Stomach (tissue), 9 donors: ENCODE results near the gene IRS2. TPM values are rescaled to one million over a fixed set of nuclear protein-coding genes. Genes with fewer than 3 reads are reported as not detected.
A peak's percentile ranks its signal among the peaks of the same experiment; 100 is the strongest.

Experiments
- DNase-seq, 2 donors: peaks; one replicate each; pipeline versions ENCODE4 v3.0.0 to v3.0.0-alpha.2; 2013 to 2019
- H3K27ac ChIP-seq, 5 donors: fragments of 200-600 bp in 4 of 5; sonication (generic) in 4 of 5; one replicate each; pipeline ENCODE4 v1.5.1; 2013 to 2019; ENCODE audit warnings: mild to moderate bottlenecking in 1 of 5, moderate library complexity in 1 of 5
- H3K27me3 ChIP-seq, 3 donors: fragments of 200-600 bp; sonication (generic); one replicate each; pipeline ENCODE4 v1.5.1; 2017 to 2019; ENCODE audit warnings: mixed run types in 1 of 3
- H3K36me3 ChIP-seq, 4 donors: fragments of 200-600 bp; sonication (generic); 1 replicate in 3 of 4; 2 replicates in 1 of 4; pipeline ENCODE4 v1.5.1; 2016 to 2019
- H3K4me1 ChIP-seq, 4 donors: fragments of 200-600 bp; sonication (generic); one replicate each; pipeline ENCODE4 v1.5.1; 2016 to 2019
- H3K4me3 ChIP-seq, 4 donors: fragments of 200-600 bp; sonication (generic) in 3 of 4; one replicate each; pipeline ENCODE4 v1.5.1; 2016 to 2019; ENCODE audit warnings: mild to moderate bottlenecking in 1 of 4
- H3K9me3 ChIP-seq, 4 donors: fragments of 200-600 bp; sonication (generic); one replicate each; pipeline ENCODE4 v1.5.1; 2016 to 2019
- CTCF ChIP-seq, 7 experiments: fragments of 450-650 bp in 4 of 7; fragments of 200-600 bp in 3 of 7; sonication (generic) in 3 of 7; IDR thresholded peaks; one replicate each; pipeline ENCODE4 v1.5.1; 2016 to 2019; ENCODE audit warnings: antibody characterized with exemption in 7 of 7, control low read depth in 2 of 7, mild to moderate bottlenecking in 1 of 7
- EP300 ChIP-seq: sonication (generic); formaldehyde crosslinking; IDR thresholded peaks from one replicate; pipeline ENCODE4 v1.6.1; 2017; ENCODE audit warnings: antibody characterized with exemption
- POLR2A ChIP-seq, 4 donors: fragments of 450-650 bp; IDR thresholded peaks; one replicate each; pipeline ENCODE4 v1.6.1; 2016; ENCODE audit warnings: antibody characterized with exemption in 4 of 4, control low read depth in 2 of 4, mild to moderate bottlenecking in 1 of 4, moderate library complexity in 1 of 4
- POLR2AphosphoS5 ChIP-seq, 3 donors: sonication (generic); formaldehyde crosslinking; IDR thresholded peaks; one replicate each; pipeline ENCODE4 v1.6.1; 2016; ENCODE audit warnings: antibody characterized with exemption in 3 of 3
- WGBS, 5 donors: extraction: QIAGEN DNeasy Blood & Tissue Kit in 3 of 5; methylation state at CpG; one replicate each; pipeline versions ENCODE4 v1.1.5 to v1.1.7; 2013 to 2018; 5-methylcytosine and 5-hydroxymethylcytosine counted together
- intact Hi-C: fragments of 100-400 bp; cut with DNase I; formaldehyde crosslinking; loops from one replicate; pipeline ENCODE4 v1.15.1; 2023; ENCODE audit warnings: low total_unique reads
- polyA plus RNA-seq, 3 donors: library from polyadenylated mRNA; stranded (reverse); fragments of 200-250 nt; gene quantifications; one replicate each; pipeline ENCODE4 v1.2.3, GENCODE V29; 2013
- total RNA-seq, 5 donors: library from RNA; depleted of rRNA; stranded (reverse); fragments of >200 nt; gene quantifications; one replicate each; pipeline versions ENCODE4 v1.1.0 to v1.2.3, GENCODE V29; 2014 to 2016
- donor health status: healthy with polysubstance abuse.
- donor health status: Bipolar disorder and iron deficiency.
- donor health status: healthy.

The IRS2 gene
- total and polyA plus RNA-seq, 8 donors, result 2.7 to 24.1 (median 11.4) TPM

GRCh38 chr13:109781384-109782065, 4.9 kb downstream of the IRS2 start:
- peaks cover 20 to 38% (median 32%) of the 10 kb centered on the region in 4 donors for H3K36me3 ChIP-seq
- DNase-seq, result peak; percentile 33 to 47
- H3K27me3 ChIP-seq, result no peaks in the 10 kb centered on the region
- peaks cover 46 to 84% (median 68%) of the 10 kb centered on the region in 4 donors for H3K4me1 ChIP-seq
- TF ChIP-seq POLR2AphosphoS5 (IDR thresholded peaks at IDR 0.05) (peak in 1 of 3 donors; percentile 2), EP300 (no peak), CTCF (IDR thresholded peaks at IDR 0.05) (no peak), POLR2A (IDR thresholded peaks at IDR 0.05) (peak in 1 of 4 donors; percentile 17)
- H3K9me3 ChIP-seq, result no peaks in the 10 kb centered on the region
- H3K27ac ChIP-seq, result peak overlapping the region; percentile 65 to 77 (median 75)
- H3K4me3 ChIP-seq, result peak overlapping the region; percentile 77 to 84 (median 82)
- 26 to 58% (median 36%) methylated on average over 21 to 28 of the region's 28 CpGs for WGBS, 5 donors
- intact Hi-C loops, result no loop called here

- Histone ChIP-seq H3K9me3 (no peaks in the 10 kb centered on the region), H3K36me3 (peaks cover 20 to 38% (median 32%) of the 10 kb centered on the region in 4 donors), H3K27ac (peak overlapping the region; percentile 65 to 77 (median 75)), H3K4me1 (peaks cover 46 to 90% (median 71%) of the 10 kb centered on the region in 4 donors), H3K4me3 (peak overlapping the region; percentile 77 to 84 (median 82)), H3K27me3 (no peaks in the 10 kb centered on the region)
- peak in 1 of 2 donors; percentile 32 for DNase-seq
- no peak for TF ChIP-seq POLR2AphosphoS5 (IDR thresholded peaks at IDR 0.05)
- intact Hi-C loops, result no loop called here
- 21 to 54% (median 37%) methylated on average over 8 to 11 of the region's 11 CpGs for whole genome bisulfite sequencing, 5 donors
Observed at GRCh38 chr13:109780845-109781383, 5.5 kb downstream of the IRS2 start.

GRCh38 chr13:109779876-109780510, 6.4 kb downstream of the IRS2 start:
- Histone ChIP-seq H3K27me3 (no peaks in the 10 kb centered on the region), H3K4me1 (peaks cover 46 to 89% (median 72%) of the 10 kb centered on the region in 4 donors), H3K27ac (peak overlapping the region in 3 of 5 donors; percentile 20 to 77 (median 75)), H3K4me3 (peak overlapping the region; percentile 77 to 84 (median 82)), H3K36me3 (peaks cover 20 to 38% (median 32%) of the 10 kb centered on the region in 4 donors), H3K9me3 (no peaks in the 10 kb centered on the region)
- TF ChIP-seq EP300, result no peak
- no peak for TF ChIP-seq POLR2AphosphoS5 (IDR thresholded peaks at IDR 0.05)
- TF ChIP-seq CTCF (IDR thresholded peaks at IDR 0.05), result no peak
- no peak for TF ChIP-seq POLR2A (IDR thresholded peaks at IDR 0.05)
- no peak for DNase-seq
- 56 to 68% (median 63%) methylated on average over 7 of the region's 7 CpGs for WGBS, 5 donors
- intact Hi-C loops, result no loop called here

- Histone ChIP-seq H3K4me1 (peaks cover 42 to 90% (median 71%) of the 10 kb centered on the region in 4 donors), H3K4me3 (peak overlapping the region; percentile 77 to 84 (median 82)), H3K36me3 (peaks cover 20 to 34% (median 29%) of the 10 kb centered on the region in 4 donors), H3K27me3 (no peaks in the 10 kb centered on the region), H3K27ac (peak overlapping the region in 2 of 5 donors; percentile 75 to 77), H3K9me3 (no peaks in the 10 kb centered on the region)
- TF ChIP-seq POLR2A (IDR thresholded peaks at IDR 0.05) (no peak), POLR2AphosphoS5 (IDR thresholded peaks at IDR 0.05) (no peak), EP300 (no peak), CTCF (IDR thresholded peaks at IDR 0.05) (no peak)
- DNase-seq, result peak in 1 of 2 donors; percentile 51
- intact Hi-C loops, result no loop called here
- 27 to 38% (median 34%) methylated on average over 4 of the region's 4 CpGs for WGBS, 5 donors
Observed at GRCh38 chr13:109779074-109779473, 7.3 kb downstream of the IRS2 start.
